ENCODE data around the gene GMCL1. TPM values are rescaled to one million over a fixed set of nuclear protein-coding genes. Genes with fewer than 3 reads are reported as not detected.

Gene GMCL1
- total and polyA plus RNA-seq, 2 of the 13 experiments (the other 11 are each of a cell fraction or from before 2014, with no cell fraction given) = 18.7 to 24.0 TPM

- TF ChIP-seq ZNF362 (CRISPR knock-in tag; IDR thresholded peaks at IDR 0.05; ENCODE audit: borderline replicate concordance) (no peak), NFYC (CRISPR knock-in tag; IDR thresholded peaks at IDR 0.05) (peak; percentile 53; the same call in 1 of the 2 replicates), PHF8 (CRISPR knock-in tag; IDR thresholded peaks at IDR 0.05) (peak; percentile 97), THRA (CRISPR knock-in tag; IDR thresholded peaks at IDR 0.05; ENCODE audit: borderline replicate concordance) (peak; percentile 84), ZNF770 (CRISPR knock-in tag; IDR thresholded peaks at IDR 0.05) (peak; percentile 40; the same call in 1 of the 2 replicates), NPAS2 (CRISPR knock-in tag; IDR thresholded peaks at IDR 0.05; ENCODE audit: borderline replicate concordance) (no peak), HNF1B (CRISPR knock-in tag; IDR thresholded peaks at IDR 0.05) (peak; percentile 90), SMC3 (IDR thresholded peaks at IDR 0.05; ENCODE audit: low read length) (no peak), ZNF468 (CRISPR knock-in tag; IDR thresholded peaks at IDR 0.05) (no peak), ZNF263 (CRISPR knock-in tag; IDR thresholded peaks at IDR 0.05) (peak; percentile 64), ZSCAN5A (CRISPR knock-in tag; IDR thresholded peaks at IDR 0.05; ENCODE audit: borderline replicate concordance) (peak; percentile 37; the same call in 1 of the 2 replicates), ATRX (CRISPR knock-in tag; IDR thresholded peaks at IDR 0.05; ENCODE audit: borderline replicate concordance) (no peak; the same call in 1 of the 2 replicates), SMAD9 (CRISPR knock-in tag; IDR thresholded peaks at IDR 0.05) (0 out of 2 replicates have a peak, but pooled peaks have one; percentile 45), ARNT (IDR thresholded peaks at IDR 0.05) (no peak), WIZ (CRISPR knock-in tag; IDR thresholded peaks at IDR 0.05) (0 out of 2 replicates have a peak, but pooled peaks have one; percentile 45), CC2D1A (CRISPR knock-in tag; IDR thresholded peaks at IDR 0.05) (no peak), DZIP1 (CRISPR knock-in tag; IDR thresholded peaks at IDR 0.05) (no peak), ZNF205 (CRISPR knock-in tag; IDR thresholded peaks at IDR 0.05) (peak; percentile 86; the same call in 1 of the 2 replicates)
Observed at GRCh38 chr2:69893684-69894551, 64.5 kb downstream of the GMCL1 start, which contains the start of gene SNRNP27 (continued).
